Measurements from ENCODE around the gene CCDC181. TPM values are rescaled to one million over a fixed set of nuclear protein-coding genes. Genes with fewer than 3 reads are reported as not detected.

The CCDC181 gene
- total and polyA plus RNA-seq, 2 of the 8 experiments (the other 6 are each of a cell fraction or from before 2014, with no cell fraction given) = 1.2 to 3.7 TPM

GRCh38 chr1:169347688-169348382 lies 79.4 kb downstream of the CCDC181 start:
- Histone ChIP-seq H3K4me1 (replicated peaks in 1 of 4; ENCODE audit: control insufficient read depth in 3 of 4, insufficient read depth in 4 of 4, low read length in 3 of 4) (no peaks in the 10 kb centered on the region), H3K23me2 (ENCODE audit: low read depth, low read length) (no peaks in the 10 kb centered on the region), H2BK20ac (ENCODE audit: low read length) (no peak overlapping the region), H3K56ac (replicated peaks; ENCODE audit: insufficient read length, low read depth, low read length) (no peak overlapping the region), H3K79me2 (ENCODE audit: control insufficient read depth in 1 of 2, insufficient read depth in 2 of 2, low read length in 2 of 2) (0 out of 4 replicates have a peak, but pooled peaks cover 0 to 3% of the 10 kb centered on the region in 2 experiments), H2BK120ac (replicated peaks; ENCODE audit: low read depth, low read length) (no peak overlapping the region), H3K23ac (ENCODE audit: insufficient read length) (no peak overlapping the region), H3K9me3 (ENCODE audit: insufficient read depth in 2 of 2, low read depth in 1 of 2, low read length in 1 of 2) (no peaks in the 10 kb centered on the region), H3K36me3 (ENCODE audit: control insufficient read depth in 2 of 4, insufficient read depth in 4 of 4, low read length in 3 of 4) (no peaks in the 10 kb centered on the region), H4K8ac (ENCODE audit: extremely low read depth, insufficient read depth, low read length) (no peak overlapping the region), H4K20me1 (replicated peaks in 1 of 2; ENCODE audit: control insufficient read depth in 1 of 2, insufficient read depth in 2 of 2, low read length in 2 of 2) (no peaks in the 10 kb centered on the region), H3K27me3 (replicated peaks in 1 of 4; ENCODE audit: control insufficient read depth in 3 of 4, extremely low read depth in 1 of 4, insufficient read depth in 3 of 4, low read length in 3 of 4) (no peaks in the 10 kb centered on the region), H2BK12ac (ENCODE audit: low read depth, low read length) (no peak overlapping the region), H3K4ac (replicated peaks; ENCODE audit: insufficient read length, low read depth, low read length) (no peak overlapping the region), H4K5ac (ENCODE audit: insufficient read length, low read depth, low read length) (no peak overlapping the region), H2BK5ac (ENCODE audit: low read depth, low read length) (no peak overlapping the region), H3K18ac (ENCODE audit: extremely low read depth, low read length) (no peak overlapping the region), H3K9ac (replicated peaks in 1 of 4; ENCODE audit: extremely low read depth in 1 of 4, low read depth in 3 of 4, low read length in 3 of 4) (no peak overlapping the region), H2AFZ (ENCODE audit: low read length) (no peak overlapping the region), H2BK15ac (ENCODE audit: low read length) (no peak overlapping the region), H3K4me3 (ENCODE audit: extremely low read depth in 1 of 4, insufficient read depth in 2 of 4, low read depth in 3 of 4, low read length in 4 of 4) (no peak overlapping the region), H3K14ac (ENCODE audit: insufficient read length) (no peak overlapping the region), H2AK5ac (ENCODE audit: low read depth, low read length) (no peak overlapping the region), H3K27ac (ENCODE audit: low read depth, low read length) (no peak overlapping the region), H3K4me2 (ENCODE audit: insufficient read depth in 1 of 2, low read depth in 2 of 2, low read length in 2 of 2) (no peak overlapping the region), H4K91ac (replicated peaks; ENCODE audit: insufficient read length, low read length) (no peak overlapping the region), H3K79me1 (ENCODE audit: low read depth, low read length) (no peaks in the 10 kb centered on the region)
- WGBS, 2 experiments (ENCODE audit: extremely low coverage in 1 of 2, insufficient coverage in 1 of 2, insufficient read length in 1 of 2, insufficient replicate concordance in 2 of 2, low coverage in 1 of 2, low lambda C conversion rate in 2 of 2, missing lambda C conversion rate in 1 of 2) = 81% methylated on average over 2 of the region's 2 CpGs; no CpG with 5 or more reads in 1 of the 2 experiments
- CTCF ChIA-PET (ENCODE audit: partially characterized antibody) = interaction anchor here (0.6 to 4.3 kb wide), 44 partner anchors 9 to 906 kb away, joined by 3 to 36 read pairs (median 4); partner anchors contain the start of genes BLZF1, CCDC181 and NME7
- FAIRE-seq = no peak
- no peak for DNase-seq (ENCODE audit: low read depth in 1 of 2, low spot score in 2 of 2)
- POLR2A ChIA-PET (ENCODE audit: partially characterized antibody) = interaction anchor here (0.7 kb wide), 1 partner anchor 236 kb away, joined by 3 read pairs; no protein-coding TSS in a partner anchor
- TF ChIP-seq SIRT6 (IDR thresholded peaks at IDR 0.05; ENCODE audit: low read length) (no peak), JUN (IDR thresholded peaks at IDR 0.05; ENCODE audit: low read depth, low read length) (no peak), GABPA (IDR thresholded peaks at IDR 0.05; ENCODE audit: borderline replicate concordance, insufficient read depth, low read length) (no peak), POLR2AphosphoS5 (IDR thresholded peaks at IDR 0.05; ENCODE audit: low read depth, low read length) (no peak), RAD21 (IDR thresholded peaks at IDR 0.05 in 1 of 2, conservative IDR thresholded peaks at IDR 0.05 in 1 of 2; ENCODE audit: low read depth in 2 of 2, low read length in 2 of 2) (no peak), POLR2A (IDR thresholded peaks at IDR 0.05; ENCODE audit: control extremely low read depth in 1 of 2, low read depth in 2 of 2, low read length in 2 of 2) (no peak), MAX (IDR thresholded peaks at IDR 0.05) (no peak), ATF3 (IDR thresholded peaks at IDR 0.05; ENCODE audit: insufficient read depth, low read depth, low read length) (no peak), CHD1 (IDR thresholded peaks at IDR 0.05; ENCODE audit: low read depth, low read length) (no peak), PHF8 (conservative IDR thresholded peaks at IDR 0.05; ENCODE audit: low read depth, low read length) (no peak), ZNF274 (IDR thresholded peaks at IDR 0.05; ENCODE audit: borderline replicate concordance, extremely low read depth, low read length) (no peak)
